Subcutaneous abdominal adipose tissue (tissue), 5 donors: Measurements from ENCODE around the gene IFITM10.
"Not testable (repeated sequence)": the region's sequence is repeated elsewhere in the genome, so short reads cannot be mapped to it uniquely, and the experiment has no call there.

Experiments used
- H3K27ac ChIP-seq: one replicate; pipeline ENCODE4 v1.7.0; 2013; ENCODE audit warnings: low read depth, mild to moderate bottlenecking, inconsistent platforms, low read length, moderate library complexity
- H3K27me3 ChIP-seq, 5 donors: one replicate each; pipeline ENCODE4 v1.7.0; 2013; ENCODE audit warnings: low read length in 5 of 5, inconsistent platforms in 1 of 5; ENCODE audit not compliant: control insufficient read depth in 5 of 5, insufficient read depth in 4 of 5
- H3K36me3 ChIP-seq, 5 donors: one replicate each; pipeline ENCODE4 v1.7.0; 2013; ENCODE audit warnings: low read length in 5 of 5; ENCODE audit not compliant: control insufficient read depth in 5 of 5, insufficient read depth in 5 of 5
- H3K4me1 ChIP-seq, 5 donors: one replicate each; pipeline ENCODE4 v1.7.0; 2013; ENCODE audit warnings: low read length in 5 of 5, mild to moderate bottlenecking in 3 of 5, moderate library complexity in 1 of 5; ENCODE audit not compliant: control insufficient read depth in 5 of 5, insufficient read depth in 5 of 5
- H3K4me3 ChIP-seq, 5 donors: one replicate each; pipeline ENCODE4 v1.7.0; 2013; ENCODE audit warnings: low read length in 5 of 5, low read depth in 1 of 5
- H3K9ac ChIP-seq, 5 donors: one replicate each; pipeline ENCODE4 v1.7.0; 2013; ENCODE audit warnings: low read length in 5 of 5, mild to moderate bottlenecking in 4 of 5, moderate library complexity in 3 of 5
- H3K9me3 ChIP-seq, 5 donors: one replicate each; pipeline ENCODE4 v1.7.0; 2013; ENCODE audit warnings: low read length in 5 of 5; ENCODE audit not compliant: control insufficient read depth in 5 of 5
- donor health status: healthy.
- donor health status: healthy.
- donor health status: healthy.
- donor health status: healthy.
- donor health status: healthy.

Gene IFITM10

GRCh38 chr11:1691026-1691877 lies 59.1 kb downstream of the IFITM10 start:
- Histone ChIP-seq H3K9me3 (peaks cover 0 to 4% (median 0%) of the 10 kb centered on the region in 5 donors), H3K4me3 (no peak overlapping the region), H3K9ac (no peak overlapping the region), H3K27ac (no peak overlapping the region), H3K36me3 (no peaks in the 10 kb centered on the region), H3K4me1 (peaks cover 0 to 15% (median 11%) of the 10 kb centered on the region in 5 donors), H3K27me3 (peaks cover 0 to 22% (median 17%) of the 10 kb centered on the region in 5 donors)

- H3K9me3 ChIP-seq, result peaks cover 0 to 4% (median 0%) of the 10 kb centered on the region in 5 donors
- no peak overlapping the region for H3K4me3 ChIP-seq
- H3K27me3 ChIP-seq, result peaks cover 0 to 19% (median 13%) of the 10 kb centered on the region in 5 donors
- no peaks in the 10 kb centered on the region for H3K36me3 ChIP-seq
- H3K27ac ChIP-seq, result no peak overlapping the region
- no peak overlapping the region for H3K9ac ChIP-seq
- H3K4me1 ChIP-seq, result peaks cover 0 to 15% (median 11%) of the 10 kb centered on the region in 5 donors
Observed at GRCh38 chr11:1690167-1691025, 60.0 kb downstream of the IFITM10 start.

- H3K4me3 ChIP-seq, H3K9ac ChIP-seq, H3K27ac ChIP-seq, H3K36me3 ChIP-seq, H3K9me3 ChIP-seq: not testable (repeated sequence)
- Histone ChIP-seq H3K4me1 (peaks cover 0 to 15% (median 11%) of the 10 kb centered on the region in 5 donors), H3K27me3 (peaks cover 0 to 19% (median 13%) of the 10 kb centered on the region in 5 donors)
Observed at GRCh38 chr11:1689250-1690166, 60.9 kb downstream of the IFITM10 start.

GRCh38 chr11:1688336-1688947 lies 62.0 kb downstream of the IFITM10 start:
- not testable (repeated sequence) for H3K36me3 ChIP-seq, H3K4me1 ChIP-seq, H3K9me3 ChIP-seq, H3K27ac ChIP-seq, H3K4me3 ChIP-seq, H3K9ac ChIP-seq
- peaks cover 0 to 19% (median 13%) of the 10 kb centered on the region in 5 donors for H3K27me3 ChIP-seq

GRCh38 chr11:1686220-1686619 lies 64.2 kb downstream of the IFITM10 start:
- not testable (repeated sequence) for H3K27ac ChIP-seq, H3K9me3 ChIP-seq, H3K36me3 ChIP-seq, H3K4me3 ChIP-seq, H3K4me1 ChIP-seq, H3K9ac ChIP-seq
- peaks cover 0 to 15% (median 11%) of the 10 kb centered on the region in 5 donors for H3K27me3 ChIP-seq

GRCh38 chr11:1684886-1685874 lies 65.2 kb downstream of the IFITM10 start:
- H3K9ac ChIP-seq, H3K4me3 ChIP-seq: not testable (repeated sequence)

GRCh38 chr11:1683904-1684572 lies 66.4 kb downstream of the IFITM10 start:
- H3K4me1 ChIP-seq, H3K4me3 ChIP-seq, H3K36me3 ChIP-seq, H3K9me3 ChIP-seq, H3K9ac ChIP-seq, H3K27ac ChIP-seq, H3K27me3 ChIP-seq: not testable (repeated sequence)

More at GRCh38 chr11:1684886-1685874, 65.2 kb downstream of the IFITM10 start:
- not testable (repeated sequence) for H3K9me3 ChIP-seq, H3K4me1 ChIP-seq, H3K27me3 ChIP-seq, H3K36me3 ChIP-seq, H3K27ac ChIP-seq

GRCh38 chr11:1683216-1683615 lies 67.2 kb downstream of the IFITM10 start:
- H3K36me3 ChIP-seq, H3K4me3 ChIP-seq, H3K9me3 ChIP-seq, H3K4me1 ChIP-seq, H3K27me3 ChIP-seq, H3K27ac ChIP-seq, H3K9ac ChIP-seq: not testable (repeated sequence)
